NCI-H82 (cell line): ENCODE measurements around the gene NLE1.
"Not testable (repeated sequence)": the region's sequence is repeated elsewhere in the genome, so short reads cannot be mapped to it uniquely, and the experiment has no call there.

Source experiments
- DNase-seq: peaks from one replicate; lab custom pipeline; 2025; lab: John Stamatoyannopoulos, UW

NLE1 gene

GRCh38 chr17:35161281-35161761 lies 19.2 kb upstream of the NLE1 start:
- no peak for DNase-seq

- DNase-seq, result no peak
Measured at GRCh38 chr17:35160354-35161201, 18.5 kb upstream of the NLE1 start.

- no peak for DNase-seq
Measured at GRCh38 chr17:35159940-35160339, 17.8 kb upstream of the NLE1 start.

DNA sequence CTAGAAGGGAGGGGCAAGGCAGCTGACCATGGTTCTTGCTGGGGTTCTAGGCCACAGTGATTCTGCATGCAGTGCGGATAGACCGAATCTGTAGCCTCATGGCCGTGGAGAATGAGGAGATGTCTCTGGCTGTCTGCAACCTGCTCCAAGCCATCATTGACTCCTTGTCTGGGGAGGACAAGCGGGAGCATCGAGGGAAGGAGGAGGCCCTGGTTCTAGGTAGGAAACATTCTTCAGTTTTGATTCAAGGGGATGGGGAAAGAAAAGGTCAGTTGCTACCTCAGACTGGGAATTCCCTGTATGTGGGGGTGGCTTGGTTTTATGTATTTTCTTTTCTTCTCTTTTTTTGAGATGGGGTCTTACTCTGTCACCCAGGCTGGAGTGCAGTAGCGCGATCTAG lies 13.1 kb upstream of the NLE1 start:
- no peak for DNase-seq

DNA sequence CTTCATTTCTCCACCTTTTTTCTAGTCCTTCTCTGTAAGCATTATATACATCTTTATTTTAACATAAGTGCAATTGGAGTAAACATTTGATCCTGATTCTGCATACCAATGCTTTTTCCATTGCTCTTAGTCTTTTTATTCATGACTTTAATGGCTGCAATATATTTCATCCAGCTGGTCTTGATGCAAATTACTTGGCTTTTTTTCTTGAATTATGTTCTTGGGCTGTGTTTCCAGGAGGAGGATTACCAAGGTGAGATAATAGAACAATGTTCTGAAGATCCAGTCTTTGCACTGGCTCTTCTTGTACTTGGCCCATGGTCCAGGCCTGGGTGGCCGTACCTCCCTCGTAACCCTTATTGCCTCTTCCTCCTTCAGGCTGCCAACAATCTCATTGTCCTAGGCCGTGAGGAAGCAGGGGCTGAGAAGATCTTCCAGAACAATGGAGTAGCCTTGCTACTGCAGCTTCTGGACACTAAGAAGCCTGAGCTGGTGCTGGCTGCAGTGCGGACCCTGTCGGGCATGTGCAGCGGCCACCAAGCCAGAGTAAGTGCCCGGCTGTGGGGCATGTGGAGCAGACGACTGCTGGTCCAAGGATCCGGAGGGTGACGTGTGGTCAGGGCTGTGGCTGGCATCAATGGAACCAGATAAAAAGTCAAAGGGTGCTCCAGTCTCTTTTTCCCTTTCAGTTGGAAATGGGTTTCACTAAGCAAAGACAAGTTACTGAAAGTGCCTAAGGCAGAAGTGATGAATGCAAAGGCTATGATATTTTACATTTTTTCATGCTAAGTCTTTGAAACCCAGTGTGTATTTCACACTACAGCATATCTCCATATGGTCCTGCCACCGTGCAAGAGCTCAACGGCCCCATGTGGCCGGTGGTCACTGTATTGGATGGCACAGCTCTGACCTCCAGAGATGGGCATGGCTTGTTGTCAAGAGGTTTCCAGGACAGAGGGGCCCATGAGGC lies 12.4 kb upstream of the NLE1 start:
- DNase-seq, result no peak

GRCh38 chr17:35152421-35153140 lies 10.5 kb upstream of the NLE1 start:
- DNase-seq, result no peak

DNA sequence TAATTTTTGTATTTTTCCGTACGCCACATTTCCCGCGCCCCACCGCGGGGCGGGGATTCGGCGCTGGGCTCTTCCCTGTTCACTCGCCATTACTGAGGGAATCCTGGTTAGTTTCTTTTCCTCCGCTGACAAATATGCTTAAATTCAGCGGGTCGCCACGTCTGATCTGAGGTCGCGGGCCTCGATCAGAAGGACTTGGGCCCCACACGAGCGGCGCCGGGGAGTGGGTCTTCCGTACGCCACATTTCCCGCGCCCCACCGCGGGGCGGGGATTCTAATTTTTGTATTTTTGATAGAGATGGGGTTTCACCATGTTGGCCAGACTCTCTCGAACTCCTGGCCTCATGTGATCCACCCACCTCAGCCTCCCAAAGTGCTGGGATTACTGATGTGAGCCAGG lies 9.0 kb upstream of the NLE1 start:
- DNase-seq, result not testable (repeated sequence)

DNA sequence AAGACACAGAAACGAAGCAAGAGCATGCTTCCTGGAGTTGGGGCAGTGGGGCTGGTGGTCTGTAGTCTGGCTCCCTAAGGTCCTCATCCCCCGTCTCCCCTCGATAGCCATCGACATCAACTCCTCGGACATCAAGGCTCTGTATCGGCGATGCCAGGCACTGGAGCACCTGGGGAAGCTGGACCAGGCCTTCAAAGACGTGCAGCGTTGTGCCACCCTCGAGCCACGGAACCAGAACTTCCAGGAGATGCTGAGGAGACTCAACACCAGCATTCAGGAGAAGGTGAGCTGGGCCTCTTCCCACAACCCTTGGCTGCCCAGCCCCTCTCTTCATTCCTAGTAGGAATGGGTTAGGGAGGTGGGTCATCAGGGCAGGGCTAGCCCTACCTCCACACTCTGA lies 7.8 kb upstream of the NLE1 start:
- DNase-seq, result no peak

- DNase-seq, result no peak
Measured at GRCh38 chr17:35148144-35148543, 6.0 kb upstream of the NLE1 start.

DNA sequence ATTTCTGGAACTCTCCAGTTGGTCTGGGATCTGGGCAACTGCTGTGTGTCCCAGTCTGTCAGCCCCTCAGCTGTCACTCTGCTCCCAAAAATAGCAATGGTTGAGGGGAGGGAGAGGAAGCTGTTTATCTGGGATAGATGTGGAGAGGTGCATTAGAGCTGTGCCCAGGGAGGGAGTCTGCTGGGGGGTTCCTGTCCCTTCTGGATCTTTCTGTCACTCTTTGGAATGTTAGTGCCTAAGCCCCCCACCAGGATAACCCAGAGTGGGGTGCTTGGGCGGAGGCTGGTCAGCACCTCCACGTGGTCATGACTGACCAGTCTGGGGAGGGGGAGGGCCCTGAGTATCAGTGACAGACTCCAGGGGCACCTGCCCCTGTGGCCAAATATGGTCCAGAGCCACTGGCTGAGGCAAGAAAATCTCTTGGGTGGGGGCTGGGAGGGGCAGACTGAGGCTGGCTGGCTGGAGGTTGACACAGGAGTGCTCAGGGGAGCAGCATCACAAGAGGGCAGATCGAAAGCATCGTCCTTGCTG lies 5.3 kb upstream of the NLE1 start, which contains the start of gene UNC45B:
Gene UNC45B (plus strand): TSS at position 443 of the 531 bp plus-strand sequence. CDS start 447 bp downstream, outside the sequence.
- no peak for DNase-seq

GRCh38 chr17:35146214-35146833 lies 4.2 kb upstream of the NLE1 start:
- DNase-seq, result no peak

DNA sequence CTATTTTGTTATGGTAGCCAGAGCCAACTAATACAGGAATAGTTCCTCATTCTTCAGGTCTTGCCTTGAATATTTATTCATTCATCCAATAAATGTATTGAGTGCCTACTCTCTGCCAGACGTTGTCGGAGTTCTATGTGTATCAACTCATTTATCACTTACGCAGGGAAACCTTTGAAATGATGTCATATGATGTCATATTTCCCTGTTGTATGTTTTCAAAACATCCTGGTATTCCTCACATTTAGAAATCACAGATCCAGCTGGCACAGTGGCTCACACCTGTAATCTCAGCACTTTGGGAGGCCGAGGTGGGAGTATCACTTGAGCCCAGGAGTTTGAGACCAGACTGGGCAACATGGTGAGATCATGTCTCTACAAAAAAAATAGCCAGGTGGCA lies 2.7 kb upstream of the NLE1 start:
- no peak for DNase-seq

DNA sequence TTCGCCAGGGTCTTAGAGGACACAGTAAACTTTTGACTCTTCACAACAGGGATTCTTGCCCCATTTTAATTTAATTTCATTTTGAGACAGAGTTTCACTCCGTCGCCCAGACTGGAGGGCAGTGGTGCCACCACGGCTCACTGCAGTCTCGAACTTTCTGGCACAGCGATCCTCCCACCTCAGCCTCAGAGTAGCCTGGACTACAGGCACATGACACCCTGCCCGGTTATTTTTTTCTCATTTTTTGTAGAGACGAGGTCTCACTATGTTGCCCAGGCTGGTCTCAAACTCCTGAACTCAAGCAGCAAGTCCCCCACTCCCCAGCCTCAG lies 329 bp upstream of the NLE1 start:
- DNase-seq, result no peak

GRCh38 chr17:35138218-35138617 lies 3.9 kb downstream of the NLE1 start:
- DNase-seq, result no peak

- DNase-seq, result no peak
Measured at GRCh38 chr17:35135322-35135721, 6.8 kb downstream of the NLE1 start.

DNA sequence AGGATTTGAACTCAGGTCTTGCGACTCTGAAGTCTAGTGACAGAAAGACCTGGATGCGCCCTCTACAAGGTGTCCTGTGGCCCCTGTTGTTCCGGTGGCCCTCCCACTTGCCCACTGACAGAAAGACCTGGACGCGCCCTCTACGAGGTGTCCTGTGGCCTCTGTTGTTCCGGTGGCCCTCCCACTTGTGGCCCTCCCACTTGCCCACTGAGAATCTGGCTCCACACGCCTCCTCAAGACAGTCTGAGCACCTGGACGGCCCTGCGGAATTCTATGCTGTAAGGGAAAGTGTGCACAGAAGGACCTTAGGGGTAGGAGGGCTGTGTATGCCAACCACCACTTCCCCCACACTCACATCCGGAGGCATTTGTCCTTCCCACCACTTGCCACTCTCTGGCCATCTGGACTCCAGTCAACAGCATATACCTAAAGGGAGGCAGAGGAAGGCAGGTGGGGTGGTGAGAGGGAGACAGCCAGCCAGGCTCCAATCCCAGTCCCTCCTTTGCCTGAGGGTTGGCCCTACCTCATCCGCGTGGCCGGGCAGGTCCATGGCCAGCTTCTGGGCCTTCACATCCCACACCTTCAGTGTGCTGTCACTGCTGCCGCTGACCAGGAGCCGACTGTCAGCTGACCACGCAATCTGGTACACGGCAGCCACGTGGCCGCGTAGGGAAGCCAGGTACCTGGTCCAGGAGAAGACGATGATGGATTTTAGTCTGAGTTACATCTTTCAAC lies 9.1 kb downstream of the NLE1 start:
- DNase-seq, result no peak

DNA sequence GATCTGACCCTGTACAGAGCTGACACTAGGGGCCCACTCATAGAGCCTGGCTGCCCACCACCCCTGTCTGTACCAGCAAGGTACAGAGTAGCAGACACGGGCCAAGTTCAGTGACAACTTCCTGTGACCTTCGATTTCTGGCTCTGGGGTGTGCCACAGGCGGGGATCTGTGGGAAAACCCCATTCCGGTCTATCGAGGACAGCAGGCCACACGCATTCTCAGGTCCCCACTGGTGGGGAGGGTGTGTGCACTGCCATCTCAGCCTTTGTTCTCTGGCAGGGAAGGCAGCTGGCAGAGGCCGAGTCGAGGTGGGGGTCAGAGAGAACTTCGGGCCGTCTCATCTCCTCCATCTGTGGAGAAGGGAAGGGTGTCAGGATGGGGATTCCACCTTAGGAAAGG lies 10.0 kb downstream of the NLE1 start:
- DNase-seq, result no peak

DNA sequence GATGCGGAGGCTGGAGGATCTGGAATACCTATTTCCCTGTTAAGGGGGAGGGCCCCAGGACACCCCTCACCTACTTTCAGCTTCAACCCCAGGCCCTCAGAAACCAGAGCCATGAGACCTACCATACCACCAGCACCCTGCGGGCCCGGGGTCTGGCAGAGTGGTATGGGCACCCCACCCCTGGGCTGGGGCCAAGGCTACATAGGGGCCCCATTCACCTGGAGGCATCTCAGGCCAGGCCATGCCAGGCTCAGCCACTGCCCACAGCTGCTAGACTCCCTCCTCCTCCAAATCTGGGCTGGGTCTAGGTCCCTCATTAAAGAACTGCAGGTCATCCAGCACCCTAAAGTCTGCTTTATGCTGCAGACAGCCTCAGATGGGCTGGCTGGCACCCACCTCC lies 11.7 kb downstream of the NLE1 start:
- DNase-seq, result no peak

DNA sequence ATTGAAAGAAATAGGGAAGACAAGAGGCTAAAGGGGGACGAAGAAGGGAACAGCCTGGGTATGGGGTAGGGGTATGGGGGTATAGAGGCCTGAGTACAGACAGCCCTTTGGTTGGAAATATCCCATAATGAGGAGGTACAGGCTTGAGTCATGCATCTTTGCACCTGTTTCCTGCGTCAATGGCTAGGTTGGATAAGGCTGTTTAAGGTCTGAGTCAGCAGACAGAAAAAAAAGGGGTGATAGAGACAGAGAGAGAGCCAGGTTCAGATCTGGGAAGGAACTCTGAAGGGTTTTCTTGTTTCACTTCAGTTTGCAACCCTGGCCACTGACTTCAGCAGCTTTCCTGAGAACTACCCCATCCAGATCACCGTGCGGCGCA lies 12.1 kb downstream of the NLE1 start:
- DNase-seq, result no peak

DNA sequence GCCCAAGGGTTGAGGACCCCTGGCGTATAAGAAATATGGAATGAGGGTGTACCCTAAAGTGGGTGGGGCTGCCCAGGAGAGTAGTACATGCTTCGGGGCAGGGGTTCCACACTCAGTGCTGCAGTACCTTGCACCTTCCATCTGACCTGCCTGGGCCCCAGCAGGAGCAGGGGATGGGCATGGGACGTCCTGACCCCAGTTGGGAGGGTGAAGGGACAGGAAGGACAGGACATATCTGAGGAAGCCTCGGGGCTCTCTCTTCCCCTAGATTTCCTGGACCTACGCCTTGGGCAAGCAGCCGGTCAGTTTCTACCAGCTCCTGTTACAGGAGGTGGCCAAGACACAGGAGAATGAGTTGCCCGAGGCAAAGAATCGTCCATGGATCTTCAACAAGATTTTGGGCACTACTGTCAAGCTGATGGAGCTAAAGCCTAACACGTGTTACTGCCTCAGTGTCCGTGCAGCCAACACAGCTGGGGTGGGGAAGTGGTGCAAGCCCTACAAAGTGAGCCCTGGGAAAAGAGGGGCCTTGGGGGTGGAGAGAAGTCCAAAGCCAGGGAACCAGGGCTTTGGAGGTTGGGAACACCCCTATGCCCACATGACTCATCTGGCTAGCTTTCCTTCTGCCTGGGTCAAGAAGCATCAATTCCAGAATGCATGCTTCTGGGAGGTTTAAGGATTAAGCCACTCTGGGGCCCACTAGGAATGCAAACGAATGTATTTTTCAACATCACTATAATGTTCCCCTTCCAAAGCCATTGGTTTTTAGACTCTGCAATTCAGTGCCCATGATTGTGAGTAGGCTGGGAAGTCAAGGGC lies 12.7 kb downstream of the NLE1 start:
- DNase-seq, result no peak
